ENCODE data around the gene SPATA6L. TPM values are rescaled to one million over a fixed set of nuclear protein-coding genes. Genes with fewer than 3 reads are reported as not detected.

SPATA6L gene
- total and polyA plus RNA-seq, 2 of the 13 experiments (the other 11 are each of a cell fraction or from before 2014, with no cell fraction given), result 1.1 to 1.9 TPM

- Histone ChIP-seq H3K4me2 (ENCODE audit: low read depth, low read length) (no peak overlapping the region), H3K79me2 (ENCODE audit: insufficient read depth, low read length) (no peaks in the 10 kb centered on the region), H3K4me3 (replicated peaks in 1 of 3; ENCODE audit: insufficient read depth in 1 of 3, low read depth in 2 of 3, low read length in 3 of 3) (no peak overlapping the region), H3K27me3 (ENCODE audit: control insufficient read depth in 1 of 2, insufficient read depth in 2 of 2, low read length in 2 of 2) (peaks cover 0 to 1% of the 10 kb centered on the region in 2 experiments; a peak in 2 of 5 replicates), H4K20me1 (ENCODE audit: insufficient read depth, low read length) (no peaks in the 10 kb centered on the region), H3K9ac (ENCODE audit: insufficient read depth, low read depth, low read length) (no peak overlapping the region), H3K9me3 (ENCODE audit: low read length) (no peaks in the 10 kb centered on the region), H3K27ac (ENCODE audit: extremely low read length, insufficient read depth, low read length) (no peak overlapping the region), H3K4me1 (ENCODE audit: insufficient read depth, low read length) (no peaks in the 10 kb centered on the region), H3K36me3 (replicated peaks in 1 of 2; ENCODE audit: control insufficient read depth in 1 of 2, insufficient read depth in 2 of 2, low read length in 2 of 2) (no peaks in the 10 kb centered on the region), H2AFZ (ENCODE audit: low read length) (no peak overlapping the region)
- FAIRE-seq, result no peak
- POLR2A ChIA-PET, result no interaction called here
- intact Hi-C loops (cut with micrococcal nuclease; ENCODE audit: unreplicated experiment), result no loop called here
- DNase-seq (ENCODE audit: low spot score), result no peak
- in situ Hi-C loops (cut with HindIII; ENCODE audit: extremely low pct_ligation_motif_present, low pct_unique_long_range_greater_than_20kb), result no loop called here
- no TSS peak for BruUV-seq (replicated peaks)
- CTCF ChIA-PET (ENCODE audit: low intra/inter-chr PET ratio, low total read pairs), result no interaction called here
- TF ChIP-seq ZNF598 (CRISPR knock-in tag; IDR thresholded peaks at IDR 0.05; ENCODE audit: borderline replicate concordance) (no peak), ZNF543 (CRISPR knock-in tag; IDR thresholded peaks at IDR 0.05) (no peak), CHD4 (IDR thresholded peaks at IDR 0.05; ENCODE audit: borderline replicate concordance, low read length) (no peak), ZFP91 (CRISPR knock-in tag; IDR thresholded peaks at IDR 0.05; ENCODE audit: borderline replicate concordance) (no peak), REL (CRISPR knock-in tag; conservative IDR thresholded peaks at IDR 0.05) (no peak), ZNF841 (CRISPR knock-in tag; IDR thresholded peaks at IDR 0.05; ENCODE audit: borderline replicate concordance) (no peak), ZNF550 (CRISPR knock-in tag; IDR thresholded peaks at IDR 0.05; ENCODE audit: borderline replicate concordance) (no peak), ZFP82 (CRISPR knock-in tag; IDR thresholded peaks at IDR 0.05; ENCODE audit: borderline replicate concordance) (no peak), ZNF792 (CRISPR knock-in tag; IDR thresholded peaks at IDR 0.05) (no peak)
- ATAC-seq, result no peak
These were observed 97.2 kb downstream of the SPATA6L start for GRCh38 chr9:4569101-4569500.

Measured in HepG2 (cell line).